ENCODE data around the gene PRPF4.

PRPF4 gene

GRCh38 chr9:113238859-113239232 lies 36.6 kb upstream of the PRPF4 start:
- DNase-seq (ENCODE audit: low read depth in 1 of 2, low spot score in 1 of 2), result no peak
- no peak overlapping the region for H3K27ac ChIP-seq (replicated peaks)

GRCh38 chr9:113241161-113241560 lies 34.3 kb upstream of the PRPF4 start:
- no peak for DNase-seq (ENCODE audit: low read depth in 1 of 2, low spot score in 1 of 2)
- TF ChIP-seq REST (IDR thresholded peaks at IDR 0.05; ENCODE audit: insufficient replicate concordance, low read depth) (no peak), GABPA (IDR thresholded peaks at IDR 0.05; ENCODE audit: low read depth) (no peak), SPI1 (IDR thresholded peaks at IDR 0.05; ENCODE audit: borderline replicate concordance, low read depth) (no peak), POLR2AphosphoS5 (IDR thresholded peaks at IDR 0.05; ENCODE audit: low read depth) (no peak), CTCF (IDR thresholded peaks at IDR 0.05; ENCODE audit: insufficient read depth, low read length) (no peak)
- Histone ChIP-seq H3K27ac (replicated peaks) (no peak overlapping the region), H3K4me3 (replicated peaks; ENCODE audit: insufficient read depth, low read length) (no peak overlapping the region), H3K27me3 (ENCODE audit: insufficient read depth, poor library complexity, severe bottlenecking) (no peaks in the 10 kb centered on the region)

More at GRCh38 chr9:113238859-113239232, 36.6 kb upstream of the PRPF4 start:
- Histone ChIP-seq H3K4me3 (replicated peaks; ENCODE audit: insufficient read depth, low read length) (no peak overlapping the region), H3K27me3 (ENCODE audit: insufficient read depth, poor library complexity, severe bottlenecking) (no peaks in the 10 kb centered on the region)
- no peak for TF ChIP-seq SPI1 (IDR thresholded peaks at IDR 0.05; ENCODE audit: borderline replicate concordance, low read depth)
- TF ChIP-seq REST (IDR thresholded peaks at IDR 0.05; ENCODE audit: insufficient replicate concordance, low read depth), result no peak
- no peak for TF ChIP-seq GABPA (IDR thresholded peaks at IDR 0.05; ENCODE audit: low read depth)
- no peak for TF ChIP-seq POLR2AphosphoS5 (IDR thresholded peaks at IDR 0.05; ENCODE audit: low read depth)
- no peak for TF ChIP-seq CTCF (IDR thresholded peaks at IDR 0.05; ENCODE audit: insufficient read depth, low read length)

- no peak overlapping the region for H3K4me3 ChIP-seq (replicated peaks; ENCODE audit: insufficient read depth, low read length)
- H3K27me3 ChIP-seq (ENCODE audit: insufficient read depth, poor library complexity, severe bottlenecking), result no peaks in the 10 kb centered on the region
- H3K27ac ChIP-seq (replicated peaks), result no peak overlapping the region
- TF ChIP-seq SPI1 (IDR thresholded peaks at IDR 0.05; ENCODE audit: borderline replicate concordance, low read depth), result no peak
- no peak for DNase-seq (ENCODE audit: low read depth in 1 of 2, low spot score in 1 of 2)
Observed at GRCh38 chr9:113244556-113244955, 30.9 kb upstream of the PRPF4 start.

GRCh38 chr9:113245894-113246293 lies 29.6 kb upstream of the PRPF4 start:
- H3K4me3 ChIP-seq (replicated peaks; ENCODE audit: insufficient read depth, low read length), result no peak overlapping the region
- H3K27ac ChIP-seq (replicated peaks), result no peak overlapping the region
- H3K27me3 ChIP-seq (ENCODE audit: insufficient read depth, poor library complexity, severe bottlenecking), result no peaks in the 10 kb centered on the region
- no peak for DNase-seq (ENCODE audit: low read depth in 1 of 2, low spot score in 1 of 2)
- TF ChIP-seq POLR2AphosphoS5 (IDR thresholded peaks at IDR 0.05; ENCODE audit: low read depth) (no peak), GABPA (IDR thresholded peaks at IDR 0.05; ENCODE audit: low read depth) (no peak), REST (IDR thresholded peaks at IDR 0.05; ENCODE audit: insufficient replicate concordance, low read depth) (no peak), CTCF (IDR thresholded peaks at IDR 0.05; ENCODE audit: insufficient read depth, low read length) (no peak), SPI1 (IDR thresholded peaks at IDR 0.05; ENCODE audit: borderline replicate concordance, low read depth) (no peak)

Data from HL-60 (cell line).